ENCODE measurements around the gene ASB4.
"Not testable (repeated sequence)": the region's sequence is repeated elsewhere in the genome, so short reads cannot be mapped to it uniquely, and the experiment has no call there.

The ASB4 gene

GRCh38 chr7:95479992-95480624 lies 5.6 kb upstream of the ASB4 start:
- DNase-seq (ENCODE audit: low spot score): no peak

GRCh38 chr7:95481271-95482165 lies 4.2 kb upstream of the ASB4 start:
- no peak for DNase-seq (ENCODE audit: low spot score)

GRCh38 chr7:95482424-95482823 lies 3.3 kb upstream of the ASB4 start:
- DNase-seq (ENCODE audit: low spot score): no peak

GRCh38 chr7:95490231-95490762 lies 4.6 kb downstream of the ASB4 start:
- no peak for DNase-seq (ENCODE audit: low spot score)

- DNase-seq (ENCODE audit: low spot score): no peak
These were observed 5.5 kb downstream of the ASB4 start for GRCh38 chr7:95491201-95491600.

- DNase-seq (ENCODE audit: low spot score): peak; percentile 96
These were observed 6.0 kb downstream of the ASB4 start for GRCh38 chr7:95491634-95492314.

GRCh38 chr7:95493247-95493646 lies 7.5 kb downstream of the ASB4 start:
- peak; percentile 57 for DNase-seq (ENCODE audit: low spot score)

GRCh38 chr7:95493844-95494243 lies 8.1 kb downstream of the ASB4 start:
- DNase-seq (ENCODE audit: low spot score): no peak

GRCh38 chr7:95501261-95501832 lies 15.6 kb downstream of the ASB4 start:
- peak; percentile 75 for DNase-seq (ENCODE audit: low spot score)

GRCh38 chr7:95502403-95502802 lies 16.7 kb downstream of the ASB4 start:
- no peak for DNase-seq (ENCODE audit: low spot score)

- DNase-seq (ENCODE audit: low spot score): no peak
These were observed 17.8 kb downstream of the ASB4 start for GRCh38 chr7:95503271-95504131.

- DNase-seq (ENCODE audit: low spot score): not testable (repeated sequence)
These were observed 18.4 kb downstream of the ASB4 start for GRCh38 chr7:95504132-95504588.

GRCh38 chr7:95508780-95509179 lies 23.0 kb downstream of the ASB4 start:
- DNase-seq (ENCODE audit: low spot score): no peak

GRCh38 chr7:95509199-95509598 lies 23.5 kb downstream of the ASB4 start:
- DNase-seq (ENCODE audit: low spot score): peak; percentile 82

GRCh38 chr7:95511716-95512260 lies 26.0 kb downstream of the ASB4 start:
- peak; percentile 65 for DNase-seq (ENCODE audit: low spot score)

GRCh38 chr7:95517458-95517857 lies 31.7 kb downstream of the ASB4 start:
- DNase-seq (ENCODE audit: low spot score): no peak

GRCh38 chr7:95517870-95518269 lies 32.1 kb downstream of the ASB4 start:
- no peak for DNase-seq (ENCODE audit: low spot score)

GRCh38 chr7:95520136-95520535 lies 34.4 kb downstream of the ASB4 start:
- DNase-seq (ENCODE audit: low spot score): no peak

- DNase-seq (ENCODE audit: low spot score): no peak
These were observed 39.8 kb downstream of the ASB4 start for GRCh38 chr7:95525503-95525902.

GRCh38 chr7:95526128-95526738 lies 40.5 kb downstream of the ASB4 start:
- DNase-seq (ENCODE audit: low spot score): peak; percentile 29
